Common myeloid progenitor, CD34-positive (primary cell): ENCODE measurements around the gene ZCCHC17.

Experiments
- CTCF ChIA-PET: fragments of 350-600 bp; sonication (Branson Sonifier 250); formaldehyde crosslinking; loops from one replicate; lab custom pipeline; 2021; ENCODE audit warnings: antibody characterized with exemption; lab: Charles Lee
- POLR2A ChIA-PET: fragments of 350-600 bp; sonication (Branson Sonifier 250); formaldehyde crosslinking; loops from one replicate; lab custom pipeline; 2021; ENCODE audit warnings: antibody characterized with exemption; lab: Charles Lee
- DNase-seq, 3 donors: peaks; one replicate each; pipeline versions ENCODE4 v3.0.0 to v3.0.0-alpha.2; 2013
- H3K27ac ChIP-seq, 2 experiments: 1 replicate in 1 of 2; 2 replicates in 1 of 2; pipeline ENCODE4 v1.7.0; 2013; ENCODE audit warnings: inconsistent platforms in 2 of 2, low read length in 2 of 2, mild to moderate bottlenecking in 2 of 2, low read depth in 1 of 2, moderate library complexity in 1 of 2; ENCODE audit not compliant: severe bottlenecking in 2 of 2, insufficient read depth in 1 of 2, poor library complexity in 1 of 2
- H3K27me3 ChIP-seq, 5 experiments: replicated peaks in 2 of 5; 1 replicate in 3 of 5; 2 replicates in 2 of 5; pipeline versions ENCODE4 v1.6.1 to v1.7.0; 2013; ENCODE audit warnings: low read length in 4 of 5, mild to moderate bottlenecking in 2 of 5, moderate library complexity in 2 of 5, inconsistent platforms in 1 of 5; ENCODE audit not compliant: insufficient read depth in 5 of 5, control insufficient read depth in 4 of 5
- H3K36me3 ChIP-seq, 4 experiments: 1 replicate in 2 of 4; 2 replicates in 2 of 4; pipeline versions ENCODE4 v1.6.1 to v1.7.0; 2013; ENCODE audit warnings: low read length in 3 of 4, control low read depth in 1 of 4, mild to moderate bottlenecking in 1 of 4; ENCODE audit not compliant: control insufficient read depth in 4 of 4, insufficient read depth in 4 of 4
- H3K4me1 ChIP-seq, 4 experiments: 1 replicate in 3 of 4; 2 replicates in 1 of 4; pipeline versions ENCODE4 v1.6.1 to v1.7.1; 2013; ENCODE audit warnings: low read length in 3 of 4, mild to moderate bottlenecking in 3 of 4, control low read depth in 1 of 4, inconsistent platforms in 1 of 4, moderate library complexity in 1 of 4; ENCODE audit not compliant: control insufficient read depth in 4 of 4, insufficient read depth in 4 of 4; ENCODE audit errors: control extremely low read depth in 1 of 4
- H3K4me3 ChIP-seq, 7 experiments: 1 replicate in 4 of 7; 2 replicates in 3 of 7; pipeline versions ENCODE4 v1.5.1 to v1.7.0; 2013; ENCODE audit warnings: mild to moderate bottlenecking in 7 of 7, low read length in 6 of 7, moderate library complexity in 6 of 7, inconsistent platforms in 2 of 7, low read depth in 2 of 7, control low read depth in 1 of 7; ENCODE audit not compliant: insufficient read depth in 4 of 7, control insufficient read depth in 1 of 7; ENCODE audit errors: extremely low read depth in 1 of 7
- H3K9me3 ChIP-seq, 5 experiments: 1 replicate in 4 of 5; 2 replicates in 1 of 5; pipeline versions ENCODE4 v1.6.1 to v1.7.1; 2013; ENCODE audit warnings: low read length in 4 of 5, mild to moderate bottlenecking in 2 of 5, inconsistent platforms in 1 of 5, low read depth in 1 of 5, moderate library complexity in 1 of 5; ENCODE audit not compliant: control insufficient read depth in 4 of 5, insufficient read depth in 2 of 5; ENCODE audit errors: control extremely low read depth in 1 of 5
- WGBS: methylation state at CpG from one replicate; pipeline ENCODE4 v1.1.5; 2013; ENCODE audit not compliant: insufficient coverage; 5-methylcytosine and 5-hydroxymethylcytosine counted together

The ZCCHC17 gene

DNA sequence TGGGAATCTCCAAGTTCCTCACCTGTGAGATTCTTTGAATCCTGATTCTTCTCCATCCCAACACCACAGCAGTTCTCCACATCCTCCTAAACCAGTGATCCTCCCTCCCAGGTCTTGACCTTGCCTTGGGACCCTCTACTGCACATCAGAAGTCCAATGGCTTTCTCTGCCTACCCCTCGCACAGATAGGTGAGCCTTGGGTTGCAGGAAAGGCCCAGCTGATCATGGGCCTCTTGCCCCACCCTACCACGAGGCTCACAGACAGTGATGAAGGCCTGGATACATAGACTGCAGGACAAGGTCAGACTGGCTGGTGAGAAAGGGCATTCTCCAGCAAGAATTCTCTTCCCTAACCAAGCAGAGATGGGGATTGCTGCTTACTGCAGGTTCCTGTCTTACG lies 75.2 kb downstream of the ZCCHC17 start:
- 86% methylated on average over 3 of the region's 3 CpGs for WGBS
- no peak overlapping the region for H3K27ac ChIP-seq

DNA sequence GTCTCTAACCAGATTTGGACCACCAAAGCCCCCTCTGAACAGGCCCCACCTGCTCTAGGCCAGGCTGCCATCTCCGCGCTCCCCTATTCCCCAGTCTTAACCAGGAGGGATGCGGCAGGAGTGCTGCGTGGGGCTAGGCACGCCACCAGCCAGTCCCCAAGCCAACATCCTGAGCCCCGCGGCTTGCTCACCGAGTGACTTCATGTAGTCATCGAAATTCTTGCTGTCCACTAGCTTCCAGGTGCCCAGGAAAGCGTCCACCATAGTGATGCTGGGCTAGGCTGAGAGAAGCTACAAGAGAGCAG lies 75.9 kb downstream of the ZCCHC17 start:
- H3K27me3 ChIP-seq = peaks cover 0 to 9% (median 0%) of the 10 kb centered on the region in 5 experiments
- H3K27ac ChIP-seq = no peak overlapping the region
- 30% methylated on average over 8 of the region's 10 CpGs for WGBS
- POLR2A ChIA-PET = no interaction called here
- no peaks in the 10 kb centered on the region for H3K9me3 ChIP-seq
- no peaks in the 10 kb centered on the region for H3K36me3 ChIP-seq
- DNase-seq = no peak
- CTCF ChIA-PET = interaction anchor here (1.1 to 2.9 kb wide), 3 partner anchors 11 to 49 kb away, joined by 4 to 10 read pairs (median 9); no protein-coding TSS in a partner anchor
- H3K4me3 ChIP-seq = peak overlapping the region in 5 of 7 experiments; percentile 45 to 76 (median 61)
- H3K4me1 ChIP-seq = peaks cover 0 to 16% (median 13%) of the 10 kb centered on the region in 4 experiments

More for the DNA sequence above, 75.2 kb downstream of the ZCCHC17 start:
- Histone ChIP-seq H3K9me3 (no peaks in the 10 kb centered on the region), H3K27me3 (peaks cover 0 to 9% (median 0%) of the 10 kb centered on the region in 5 experiments), H3K4me3 (no peak overlapping the region), H3K36me3 (peaks cover 0 to 6% (median 1%) of the 10 kb centered on the region in 4 experiments), H3K4me1 (peaks cover 0 to 16% (median 13%) of the 10 kb centered on the region in 4 experiments)
- ChIA-PET CTCF (interaction anchor here (1.1 to 2.9 kb wide), 2 partner anchors 10 to 23 kb away, joined by 5 to 10 read pairs; no protein-coding TSS in a partner anchor), POLR2A (no interaction called here)
- DNase-seq = no peak

DNA sequence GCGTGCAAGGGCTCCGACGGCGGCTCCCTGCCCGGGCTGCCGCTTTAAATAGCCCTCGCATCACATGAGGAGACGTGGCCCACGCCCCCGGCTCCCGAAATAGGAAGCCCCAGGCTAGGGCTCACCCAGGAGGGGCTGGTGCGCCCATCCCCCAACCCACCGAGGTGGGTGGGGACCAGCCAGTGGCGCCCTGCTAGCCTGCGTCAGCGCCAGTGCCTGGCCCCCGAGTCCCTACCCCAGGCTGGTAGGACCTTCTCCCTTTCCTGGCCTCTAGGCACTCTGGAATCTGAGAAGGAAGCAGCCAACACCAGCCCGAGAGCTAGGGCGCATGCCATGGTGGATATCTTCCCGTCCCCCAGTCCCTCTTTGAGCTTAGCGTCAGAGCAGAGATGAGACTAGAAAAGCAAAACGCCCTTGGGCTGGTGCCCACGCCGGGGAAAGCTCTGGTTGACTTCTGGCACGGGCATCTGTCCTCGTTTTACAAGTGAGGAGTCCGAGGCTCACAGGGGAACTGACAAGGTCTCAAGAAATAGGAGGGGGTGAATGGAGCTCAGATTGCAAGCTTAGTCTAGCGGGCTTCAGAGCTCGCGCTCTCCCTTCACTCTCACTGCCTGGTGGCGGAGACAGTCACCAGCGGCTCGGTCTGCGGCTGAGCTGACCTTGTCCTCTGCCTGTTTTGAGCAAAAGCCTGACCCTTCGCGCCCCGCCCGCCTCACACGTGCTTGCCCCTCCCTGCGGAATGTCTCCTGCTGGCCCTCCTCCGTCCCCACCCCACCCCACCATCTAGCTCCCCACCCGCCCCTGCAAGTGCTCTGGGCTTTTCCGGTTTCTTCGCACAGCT lies 76.4 kb downstream of the ZCCHC17 start, which contains the start of gene FABP3:
Gene FABP3, minus strand, starts transcription at position 21 of the 841 bp plus-strand sequence. CDS start 62 bp downstream, outside the sequence.
- CTCF ChIA-PET = interaction anchor here (0.9 to 2.0 kb wide), 4 partner anchors 10 to 50 kb away, joined by 3 to 9 read pairs (median 4); no protein-coding TSS in a partner anchor
- peaks cover 0 to 16% (median 13%) of the 10 kb centered on the region in 4 experiments for H3K4me1 ChIP-seq
- H3K27ac ChIP-seq = no peak within 1 kb of the TSS
- peaks cover 0 to 9% (median 0%) of the 10 kb centered on the region in 5 experiments for H3K27me3 ChIP-seq
- peak; percentile 17 to 70 (median 60) for DNase-seq
- POLR2A ChIA-PET = interaction anchor here (0.6 kb wide), 1 partner anchor 433 kb away, joined by 3 read pairs; no protein-coding TSS in a partner anchor
- H3K9me3 ChIP-seq = no peaks in the 10 kb centered on the region
- no peaks in the 10 kb centered on the region for H3K36me3 ChIP-seq
- peak within 1 kb of the TSS in 6 of 7 experiments; percentile 45 to 76 (median 60) for H3K4me3 ChIP-seq
- under 1% methylated on average over 38 of the region's 44 CpGs for WGBS

DNA sequence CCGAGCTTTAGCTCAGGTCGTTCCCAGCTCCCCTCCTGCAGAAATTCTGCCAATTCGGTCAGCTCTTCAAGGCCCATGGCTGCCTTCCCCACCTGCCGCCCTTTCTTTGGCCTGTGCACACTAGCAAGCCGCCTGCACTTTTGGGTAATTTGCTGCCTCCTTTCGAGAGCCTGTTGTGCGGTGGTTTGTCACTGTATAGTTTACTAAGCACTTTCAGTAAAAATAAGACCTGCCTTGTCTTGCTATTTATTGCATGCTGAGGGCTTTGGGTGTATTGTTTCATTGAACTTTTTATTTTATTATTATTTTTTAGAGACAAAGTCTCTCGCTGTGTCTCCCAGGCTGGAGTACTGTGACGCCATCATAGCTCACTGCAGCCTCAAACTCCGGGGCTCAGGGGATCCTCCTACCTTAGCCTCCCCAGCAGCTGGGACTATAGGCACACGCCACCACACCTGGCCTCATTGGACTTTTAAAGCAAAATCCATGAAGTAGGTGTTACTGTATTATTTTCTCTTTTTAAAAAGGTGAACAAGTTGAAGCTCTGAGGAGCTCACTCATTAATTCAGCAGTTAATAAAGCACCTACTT lies 77.2 kb downstream of the ZCCHC17 start:
- peaks cover 0 to 16% (median 13%) of the 10 kb centered on the region in 4 experiments for H3K4me1 ChIP-seq
- no peaks in the 10 kb centered on the region for H3K36me3 ChIP-seq
- peaks cover 0 to 9% (median 0%) of the 10 kb centered on the region in 5 experiments for H3K27me3 ChIP-seq
- peak overlapping the region in 4 of 7 experiments; percentile 33 to 76 (median 68) for H3K4me3 ChIP-seq
- WGBS = 33% methylated on average over 6 of the region's 11 CpGs
- H3K27ac ChIP-seq = no peak overlapping the region
- CTCF ChIA-PET = interaction anchor here (0.9 to 2.0 kb wide), 4 partner anchors 10 to 49 kb away, joined by 3 to 9 read pairs (median 4); no protein-coding TSS in a partner anchor
- H3K9me3 ChIP-seq = no peaks in the 10 kb centered on the region
- POLR2A ChIA-PET = no interaction called here
- peak in 2 of 3 donors; percentile 6 to 20 for DNase-seq

DNA sequence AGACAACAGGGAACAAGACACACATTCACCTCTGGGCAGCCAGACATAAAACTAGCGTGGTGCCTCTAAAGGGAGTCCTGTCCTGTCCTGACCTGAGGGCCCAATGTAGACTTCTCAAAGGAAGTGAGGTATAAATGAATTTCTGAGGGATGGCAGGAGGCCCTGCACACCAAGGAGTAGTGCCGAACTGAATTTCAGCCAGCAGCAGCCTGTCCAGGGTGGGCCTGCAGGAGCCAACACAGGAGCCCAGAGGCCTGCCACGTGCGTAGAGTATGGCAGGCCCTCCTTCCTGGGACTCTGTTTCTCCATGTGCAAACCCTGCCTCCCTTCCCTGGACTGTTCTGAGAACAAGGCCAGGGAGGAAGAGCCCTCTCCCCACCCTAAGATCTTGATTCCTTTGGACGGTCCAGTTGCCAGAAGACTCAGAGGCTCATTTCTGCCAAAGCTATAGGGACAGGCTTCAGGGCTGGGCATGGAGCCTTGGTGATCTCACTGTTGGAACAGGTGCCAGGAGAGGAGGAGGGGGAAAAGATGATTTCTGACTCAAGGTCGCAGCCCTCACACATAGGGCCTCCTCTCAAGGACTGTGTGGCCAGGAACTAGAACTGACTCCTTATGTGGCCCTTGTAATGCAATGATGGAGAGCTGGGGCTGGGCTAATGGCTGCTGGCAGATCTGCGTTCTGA lies 77.8 kb downstream of the ZCCHC17 start:
- no peak overlapping the region for H3K4me3 ChIP-seq
- no peaks in the 10 kb centered on the region for H3K9me3 ChIP-seq
- peaks cover 0 to 12% (median 0%) of the 10 kb centered on the region in 5 experiments for H3K27me3 ChIP-seq
- H3K27ac ChIP-seq = no peak overlapping the region
- ChIA-PET CTCF (interaction anchor here (1.3 to 2.0 kb wide), 2 partner anchors 9 to 49 kb away, joined by 3 to 9 read pairs; no protein-coding TSS in a partner anchor), POLR2A (no interaction called here)
- H3K36me3 ChIP-seq = no peaks in the 10 kb centered on the region
- no peak for DNase-seq
- H3K4me1 ChIP-seq = peaks cover 0 to 16% (median 13%) of the 10 kb centered on the region in 4 experiments
- WGBS = 96% methylated on average over 6 of the region's 7 CpGs

DNA sequence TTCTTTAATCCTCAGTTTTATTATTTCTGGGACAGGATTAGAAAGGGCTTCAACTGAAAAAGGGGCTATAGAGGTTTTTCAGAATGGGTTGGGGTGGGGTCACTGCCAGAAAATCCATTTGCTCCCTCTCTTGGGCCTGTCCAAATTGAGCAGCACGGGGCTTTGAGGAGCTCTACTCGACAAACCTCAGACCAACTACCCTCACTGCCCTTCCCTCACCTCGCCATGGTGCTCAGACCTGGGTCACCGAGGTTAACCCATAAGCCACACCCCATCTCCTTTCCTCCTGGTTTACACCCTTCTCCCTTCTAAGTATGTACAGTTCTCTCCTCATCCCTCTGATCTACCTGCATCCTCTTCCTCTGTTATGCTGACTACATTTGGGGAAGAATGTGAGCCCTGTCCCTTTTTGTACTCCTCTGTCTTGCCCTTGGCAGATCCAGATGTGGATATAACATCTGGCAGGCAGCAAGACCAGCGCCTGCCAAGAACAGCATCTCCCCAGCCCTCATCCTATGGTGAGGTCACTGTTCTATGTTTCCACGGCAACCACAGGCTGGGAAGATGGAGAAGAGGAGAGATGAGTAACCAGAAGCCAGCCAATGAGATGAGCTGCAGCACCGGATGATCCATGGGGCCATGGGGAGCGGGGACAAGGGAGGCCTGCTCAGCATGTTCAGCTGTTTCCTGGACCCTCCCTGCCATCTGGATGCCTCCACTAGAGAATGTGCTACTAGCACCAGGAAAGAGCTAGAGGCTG lies 79.7 kb downstream of the ZCCHC17 start:
- CTCF ChIA-PET = interaction anchor here (2.8 kb wide), 1 partner anchor 18 kb away, joined by 8 read pairs; no protein-coding TSS in a partner anchor

More for the DNA sequence above, 79.7 kb downstream of the ZCCHC17 start:
- Histone ChIP-seq H3K27ac (no peak overlapping the region), H3K9me3 (no peaks in the 10 kb centered on the region), H3K4me1 (peaks cover 0 to 16% (median 13%) of the 10 kb centered on the region in 4 experiments), H3K4me3 (no peak overlapping the region), H3K36me3 (no peaks in the 10 kb centered on the region), H3K27me3 (peaks cover 0 to 12% (median 0%) of the 10 kb centered on the region in 5 experiments)
- POLR2A ChIA-PET = no interaction called here
- WGBS = 98% methylated on average over 7 of the region's 8 CpGs
- DNase-seq = no peak
